Measurements from ENCODE around the gene RAB11A.

Gene RAB11A

GRCh38 chr15:65914981-65915925, 46.0 kb downstream of the RAB11A start:
- TF ChIP-seq CTCF (IDR thresholded peaks at IDR 0.05) = no peak
- peaks cover 7% of the 10 kb centered on the region for H3K27me3 Mint-ChIP-seq (ENCODE audit: low read depth, poor library complexity)
- H3K4me1 Mint-ChIP-seq = peaks cover 16% of the 10 kb centered on the region
- no peak overlapping the region for H3K4me3 Mint-ChIP-seq
- no peaks in the 10 kb centered on the region for H3K36me3 Mint-ChIP-seq (ENCODE audit: low read depth)
- H3K27ac Mint-ChIP-seq = no peak overlapping the region
- no peak for DNase-seq
- no peaks in the 10 kb centered on the region for H3K9me3 Mint-ChIP-seq

- Mint-ChIP-seq H3K9me3 (no peaks in the 10 kb centered on the region), H3K27me3 (ENCODE audit: low read depth, poor library complexity) (peaks cover 7% of the 10 kb centered on the region), H3K4me3 (no peak overlapping the region), H3K36me3 (ENCODE audit: low read depth) (no peaks in the 10 kb centered on the region), H3K4me1 (peaks cover 16% of the 10 kb centered on the region), H3K27ac (no peak overlapping the region)
- TF ChIP-seq CTCF (IDR thresholded peaks at IDR 0.05) = no peak
- no peak for DNase-seq
These were observed 46.9 kb downstream of the RAB11A start for GRCh38 chr15:65916041-65916663.

GRCh38 chr15:65916664-65917406, 47.5 kb downstream of the RAB11A start:
- H3K9me3 Mint-ChIP-seq = no peaks in the 10 kb centered on the region
- H3K4me3 Mint-ChIP-seq = peak overlapping the region; percentile 52
- H3K27me3 Mint-ChIP-seq (ENCODE audit: low read depth, poor library complexity) = peaks cover 8% of the 10 kb centered on the region
- H3K36me3 Mint-ChIP-seq (ENCODE audit: low read depth) = no peaks in the 10 kb centered on the region
- DNase-seq = peak; percentile 81
- peaks cover 16% of the 10 kb centered on the region for H3K4me1 Mint-ChIP-seq
- no peak overlapping the region for H3K27ac Mint-ChIP-seq
- TF ChIP-seq CTCF (IDR thresholded peaks at IDR 0.05) = peak; percentile 79

GRCh38 chr15:65917407-65917756, 48.1 kb downstream of the RAB11A start:
- Mint-ChIP-seq H3K36me3 (ENCODE audit: low read depth) (no peaks in the 10 kb centered on the region), H3K27me3 (ENCODE audit: low read depth, poor library complexity) (peaks cover 10% of the 10 kb centered on the region), H3K9me3 (no peaks in the 10 kb centered on the region), H3K4me1 (peaks cover 16% of the 10 kb centered on the region), H3K4me3 (no peak overlapping the region), H3K27ac (no peak overlapping the region)
- DNase-seq = no peak
- no peak for TF ChIP-seq CTCF (IDR thresholded peaks at IDR 0.05)

DNA sequence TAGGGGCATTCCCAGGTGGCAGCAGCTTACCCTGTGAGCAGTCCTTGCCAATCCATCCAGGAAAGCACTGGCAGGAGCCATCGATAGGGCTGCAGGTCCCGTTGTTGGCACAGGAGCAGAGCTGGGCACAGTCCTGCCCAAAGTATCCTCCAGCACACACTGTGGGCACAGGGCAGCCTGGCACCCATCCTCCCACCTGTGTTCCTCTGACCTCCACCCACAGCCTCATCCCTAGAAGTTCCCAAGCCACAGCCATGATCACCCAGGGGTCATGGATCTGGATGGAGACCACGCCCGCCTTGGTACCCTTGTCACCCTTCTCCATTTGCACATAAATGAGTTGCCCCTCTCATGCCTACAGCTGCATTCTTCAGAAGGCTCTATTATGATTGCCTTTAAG, 48.6 kb downstream of the RAB11A start:
- H3K27me3 Mint-ChIP-seq (ENCODE audit: low read depth, poor library complexity) = peaks cover 10% of the 10 kb centered on the region
- no peaks in the 10 kb centered on the region for H3K9me3 Mint-ChIP-seq
- TF ChIP-seq CTCF (IDR thresholded peaks at IDR 0.05) = no peak
- H3K4me1 Mint-ChIP-seq = peaks cover 16% of the 10 kb centered on the region
- no peak overlapping the region for H3K4me3 Mint-ChIP-seq
- DNase-seq = no peak
- no peaks in the 10 kb centered on the region for H3K36me3 Mint-ChIP-seq (ENCODE audit: low read depth)
- no peak overlapping the region for H3K27ac Mint-ChIP-seq

All from nephron progenitor cell (in vitro differentiated cells).